Colonic mucosa (tissue), 4 donors: ENCODE measurements around the gene MAG. TPM values are rescaled to one million over a fixed set of nuclear protein-coding genes. Genes with fewer than 3 reads are reported as not detected.

ENCODE experiments used
- DNase-seq: peaks from one replicate; pipeline ENCODE4 v3.0.0-alpha.2; 2020
- H3K27ac ChIP-seq: fragments of 200-600 bp; one replicate; pipeline ENCODE4 v1.8.0; 2021
- H3K27me3 ChIP-seq: fragments of 200-600 bp; one replicate; pipeline ENCODE4 v1.8.0; 2021
- H3K36me3 ChIP-seq: fragments of 200-600 bp; one replicate; pipeline ENCODE4 v1.8.0; 2021
- H3K4me1 ChIP-seq: fragments of 200-600 bp; one replicate; pipeline ENCODE4 v1.8.0; 2021; ENCODE audit warnings: mild to moderate bottlenecking
- H3K4me3 ChIP-seq: fragments of 200-600 bp; one replicate; pipeline ENCODE4 v1.8.0; 2021
- H3K9ac ChIP-seq, 2 donors: one replicate each; pipeline ENCODE4 v1.7.0; 2013; ENCODE audit warnings: control low read depth in 2 of 2, low read depth in 2 of 2, low read length in 2 of 2
- H3K9me3 ChIP-seq: fragments of 200-600 bp; one replicate; pipeline ENCODE4 v1.8.0; 2021
- CTCF ChIP-seq: fragments of 200-600 bp; IDR thresholded peaks from one replicate; pipeline ENCODE4 v1.8.0; 2022; ENCODE audit warnings: antibody characterized with exemption, mild to moderate bottlenecking
- intact Hi-C: fragments of 100-400 bp; cut with DNase I; formaldehyde crosslinking; loops from one replicate; pipeline ENCODE4 v1.14.1; 2022
- total RNA-seq, 2 donors: library from RNA; stranded (reverse); fragmentation: NEBNext Ultra II Directional in 1 of 2; extraction: Animal tissue kit (Norgen Biotek cat#: 25700) in 1 of 2; gene quantifications; one replicate each; pipeline ENCODE4 v1.2.1, GENCODE V29; 2021
- donor health status: healthy.
- donor health status: DM: no; HTN: no; CAD: no.
- donor health status: DM: no; HTN: no; CAD: no.

The MAG gene
- total RNA-seq, 2 donors from 2014 or later, result not detected

GRCh38 chr19:35340431-35340830 is 48.5 kb downstream of the MAG start:
- Histone ChIP-seq H3K4me1 (no peaks in the 10 kb centered on the region), H3K9ac (no peak overlapping the region), H3K9me3 (no peaks in the 10 kb centered on the region), H3K4me3 (no peak overlapping the region), H3K36me3 (no peaks in the 10 kb centered on the region), H3K27me3 (no peaks in the 10 kb centered on the region), H3K27ac (no peak overlapping the region)
- DNase-seq, result no peak
- TF ChIP-seq CTCF, result no peak
- intact Hi-C loops, result no loop called here

- intact Hi-C loops, result no loop called here
Observed at GRCh38 chr19:35341006-35341405, 49.0 kb downstream of the MAG start.

DNA sequence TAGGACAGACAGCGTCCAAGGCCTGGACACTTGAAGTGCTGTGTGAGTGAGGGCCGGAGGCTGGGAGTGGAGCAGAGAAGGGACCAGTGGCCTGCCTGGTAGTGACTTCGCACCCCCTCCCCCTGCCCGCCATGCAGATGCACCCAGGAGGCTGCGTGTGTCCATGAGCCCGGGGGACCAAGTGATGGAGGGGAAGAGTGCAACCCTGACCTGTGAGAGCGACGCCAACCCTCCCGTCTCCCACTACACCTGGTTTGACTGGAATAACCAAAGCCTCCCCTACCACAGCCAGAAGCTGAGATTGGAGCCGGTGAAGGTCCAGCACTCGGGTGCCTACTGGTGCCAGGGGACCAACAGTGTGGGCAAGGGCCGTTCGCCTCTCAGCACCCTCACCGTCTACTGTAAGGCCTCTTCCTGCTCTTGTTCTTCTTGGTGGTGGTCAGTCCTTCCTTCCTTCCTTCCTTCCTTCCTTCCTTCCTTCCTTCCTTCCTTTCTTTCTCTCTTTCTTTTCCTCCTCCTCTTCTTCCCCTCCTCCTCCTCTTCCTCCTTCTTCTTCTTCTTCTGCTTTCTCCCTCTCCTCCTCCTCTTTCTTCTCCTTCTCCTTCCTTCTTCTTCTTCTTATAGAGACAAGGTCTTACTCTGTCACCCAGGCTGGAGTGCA is 49.7 kb downstream of the MAG start:
- TF ChIP-seq CTCF, result no peak
- no peak for DNase-seq
- intact Hi-C loops, result no loop called here

More at GRCh38 chr19:35341006-35341405, 49.0 kb downstream of the MAG start:
- no peak for DNase-seq
- Histone ChIP-seq H3K27me3 (no peaks in the 10 kb centered on the region), H3K36me3 (no peaks in the 10 kb centered on the region), H3K4me3 (no peak overlapping the region), H3K4me1 (no peaks in the 10 kb centered on the region), H3K9me3 (no peaks in the 10 kb centered on the region), H3K9ac (no peak overlapping the region), H3K27ac (no peak overlapping the region)
- TF ChIP-seq CTCF, result no peak

DNA sequence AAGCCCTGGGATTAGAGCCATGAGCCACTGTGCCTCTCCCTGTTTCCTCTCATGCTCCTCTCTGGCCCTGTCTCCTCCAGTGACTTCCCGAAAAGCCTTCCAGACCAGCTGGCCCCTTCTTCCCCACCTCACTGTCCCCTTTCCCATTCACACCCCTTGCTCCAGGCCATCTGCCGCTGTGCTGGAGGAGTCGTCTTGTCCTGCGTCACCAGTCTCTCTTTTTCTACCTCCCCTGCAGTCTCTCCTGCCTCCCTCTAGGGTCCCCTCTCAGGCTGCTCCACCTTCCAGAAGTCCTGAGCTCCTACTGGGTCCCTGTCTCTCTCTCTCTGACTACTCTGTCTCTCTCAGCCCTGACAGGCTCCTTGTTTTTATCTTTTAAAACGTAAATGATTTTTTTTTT is 50.5 kb downstream of the MAG start:
- Histone ChIP-seq H3K9ac (no peak overlapping the region), H3K4me3 (no peak overlapping the region), H3K9me3 (no peaks in the 10 kb centered on the region), H3K27ac (no peak overlapping the region), H3K36me3 (no peaks in the 10 kb centered on the region), H3K4me1 (no peaks in the 10 kb centered on the region), H3K27me3 (no peaks in the 10 kb centered on the region)
- intact Hi-C loops, result no loop called here
- no peak for DNase-seq
- no peak for TF ChIP-seq CTCF

More for the DNA sequence above, 49.7 kb downstream of the MAG start:
- H3K9me3 ChIP-seq, result no peaks in the 10 kb centered on the region
- no peaks in the 10 kb centered on the region for H3K27me3 ChIP-seq
- no peak overlapping the region for H3K9ac ChIP-seq
- no peaks in the 10 kb centered on the region for H3K4me1 ChIP-seq
- H3K27ac ChIP-seq, result no peak overlapping the region
- H3K4me3 ChIP-seq, result no peak overlapping the region
- H3K36me3 ChIP-seq, result no peaks in the 10 kb centered on the region

- Histone ChIP-seq H3K27me3 (no peaks in the 10 kb centered on the region), H3K36me3 (no peaks in the 10 kb centered on the region), H3K27ac (no peak overlapping the region), H3K9ac (no peak overlapping the region), H3K4me1 (no peaks in the 10 kb centered on the region), H3K4me3 (no peak overlapping the region), H3K9me3 (no peaks in the 10 kb centered on the region)
- no peak for DNase-seq
- no peak for TF ChIP-seq CTCF
- intact Hi-C loops, result no loop called here
Observed at GRCh38 chr19:35344511-35345031, 52.6 kb downstream of the MAG start.
